ENCODE measurements around the gene GAK. TPM values are rescaled to one million over a fixed set of nuclear protein-coding genes. Genes with fewer than 3 reads are reported as not detected.
A peak's percentile ranks its signal among the peaks of the same experiment; 100 is the strongest.
"Not testable (repeated sequence)": the region's sequence is repeated elsewhere in the genome, so short reads cannot be mapped to it uniquely, and the experiment has no call there.

GAK gene
- total RNA-seq, result 10 to 100 TPM; 92.8 to 98.9 TPM

GRCh38 chr4:931960-932712, at the start of gene GAK, which contains the start of gene TMEM175:
GAK (minus strand) TSS chr4:932316; CDS start chr4:932187, 129 bp downstream.
TMEM175 (plus strand) TSS chr4:932460; CDS start chr4:947740, 15,280 bp downstream.
- Mint-ChIP-seq H3K4me1 (peaks cover 46% of the 10 kb centered on the region), H3K27me3 (no peaks in the 10 kb centered on the region), H3K36me3 (no peaks in the 10 kb centered on the region), H3K27ac (peak within 1 kb of the TSS; percentile 96), H3K4me3 (peak within 1 kb of the TSS; percentile 94), H3K9me3 (no peaks in the 10 kb centered on the region)
- DNase-seq, result peak; percentile 99

GRCh38 chr4:978957-979701, 47.0 kb upstream of the GAK start:
- Mint-ChIP-seq H3K9me3 (peaks cover 1% of the 10 kb centered on the region), H3K36me3 (no peaks in the 10 kb centered on the region), H3K4me3 (no peak overlapping the region), H3K27ac (no peak overlapping the region), H3K4me1 (peaks cover 2% of the 10 kb centered on the region), H3K27me3 (no peaks in the 10 kb centered on the region)
- DNase-seq, result no peak

- H3K4me3 Mint-ChIP-seq, H3K27ac Mint-ChIP-seq, H3K36me3 Mint-ChIP-seq, H3K27me3 Mint-ChIP-seq, H3K9me3 Mint-ChIP-seq, H3K4me1 Mint-ChIP-seq, DNase-seq: not testable (repeated sequence)
Measured at GRCh38 chr4:976016-976415, 43.9 kb upstream of the GAK start.

GRCh38 chr4:974668-975067, 42.6 kb upstream of the GAK start:
- Mint-ChIP-seq H3K27ac (no peak overlapping the region), H3K27me3 (no peaks in the 10 kb centered on the region), H3K36me3 (no peaks in the 10 kb centered on the region), H3K4me3 (no peak overlapping the region), H3K9me3 (peaks cover 1% of the 10 kb centered on the region), H3K4me1 (peaks cover 13% of the 10 kb centered on the region)
- DNase-seq, result no peak

GRCh38 chr4:973431-974397, 41.6 kb upstream of the GAK start, which contains the start of gene DGKQ:
DGKQ (minus strand) TSS chr4:973569; CDS start chr4:973482, 87 bp downstream.
- Mint-ChIP-seq H3K9me3 (peaks cover 1% of the 10 kb centered on the region), H3K27me3 (no peaks in the 10 kb centered on the region), H3K27ac (no peak within 1 kb of the TSS), H3K4me1 (peaks cover 13% of the 10 kb centered on the region), H3K36me3 (no peaks in the 10 kb centered on the region), H3K4me3 (peak within 1 kb of the TSS; percentile 69)
- DNase-seq, result peak; percentile 86

- Mint-ChIP-seq H3K4me3 (peak overlapping the region; percentile 69), H3K36me3 (no peaks in the 10 kb centered on the region), H3K27me3 (no peaks in the 10 kb centered on the region), H3K27ac (no peak overlapping the region), H3K9me3 (peaks cover 1% of the 10 kb centered on the region), H3K4me1 (peaks cover 13% of the 10 kb centered on the region)
- DNase-seq, result peak; percentile 67
Measured at GRCh38 chr4:972651-973424, 40.7 kb upstream of the GAK start.

GRCh38 chr4:971666-972500, 39.8 kb upstream of the GAK start:
- Mint-ChIP-seq H3K4me3 (peak overlapping the region; percentile 69), H3K36me3 (no peaks in the 10 kb centered on the region), H3K27me3 (no peaks in the 10 kb centered on the region), H3K27ac (no peak overlapping the region), H3K9me3 (peaks cover 1% of the 10 kb centered on the region), H3K4me1 (peaks cover 13% of the 10 kb centered on the region)
- DNase-seq, result no peak

GRCh38 chr4:970854-971520, 38.9 kb upstream of the GAK start:
- DNase-seq, result no peak
- Mint-ChIP-seq H3K4me1 (peaks cover 11% of the 10 kb centered on the region), H3K27me3 (no peaks in the 10 kb centered on the region), H3K9me3 (peaks cover 1% of the 10 kb centered on the region), H3K4me3 (peak overlapping the region; percentile 48), H3K36me3 (no peaks in the 10 kb centered on the region), H3K27ac (no peak overlapping the region)

GRCh38 chr4:970046-970745, 38.1 kb upstream of the GAK start:
- Mint-ChIP-seq H3K4me1 (peaks cover 11% of the 10 kb centered on the region), H3K27ac (no peak overlapping the region), H3K27me3 (no peaks in the 10 kb centered on the region)

GRCh38 chr4:968621-969394, 36.7 kb upstream of the GAK start:
- Mint-ChIP-seq H3K27me3 (no peaks in the 10 kb centered on the region), H3K9me3 (no peaks in the 10 kb centered on the region), H3K27ac (no peak overlapping the region), H3K4me3 (no peak overlapping the region), H3K4me1 (peaks cover 11% of the 10 kb centered on the region), H3K36me3 (no peaks in the 10 kb centered on the region)
- DNase-seq, result no peak

More at GRCh38 chr4:970046-970745, 38.1 kb upstream of the GAK start:
- Mint-ChIP-seq H3K36me3 (no peaks in the 10 kb centered on the region), H3K9me3 (peaks cover under 1% of the 10 kb centered on the region), H3K4me3 (no peak overlapping the region)
- no peak for DNase-seq

GRCh38 chr4:968221-968620, 36.1 kb upstream of the GAK start:
- Mint-ChIP-seq H3K27ac (no peak overlapping the region), H3K4me1 (peaks cover 11% of the 10 kb centered on the region), H3K9me3 (no peaks in the 10 kb centered on the region), H3K36me3 (no peaks in the 10 kb centered on the region), H3K27me3 (no peaks in the 10 kb centered on the region), H3K4me3 (no peak overlapping the region)
- DNase-seq, result no peak

Data from activated naive CD8-positive, alpha-beta T cell treated with anti-CD3 and anti-CD28 coated beads for 36 hours (primary cell).